GM19438 (cell line): ENCODE measurements around the gene FAM98B.

Experiments used
- ATAC-seq: cut with Tn5 transposase; IDR thresholded peaks from one replicate; pipeline ENCODE4 v1.9.1; 2021; ENCODE audit warnings: low read depth; ENCODE audit not compliant: unreplicated experiment

FAM98B gene

DNA sequence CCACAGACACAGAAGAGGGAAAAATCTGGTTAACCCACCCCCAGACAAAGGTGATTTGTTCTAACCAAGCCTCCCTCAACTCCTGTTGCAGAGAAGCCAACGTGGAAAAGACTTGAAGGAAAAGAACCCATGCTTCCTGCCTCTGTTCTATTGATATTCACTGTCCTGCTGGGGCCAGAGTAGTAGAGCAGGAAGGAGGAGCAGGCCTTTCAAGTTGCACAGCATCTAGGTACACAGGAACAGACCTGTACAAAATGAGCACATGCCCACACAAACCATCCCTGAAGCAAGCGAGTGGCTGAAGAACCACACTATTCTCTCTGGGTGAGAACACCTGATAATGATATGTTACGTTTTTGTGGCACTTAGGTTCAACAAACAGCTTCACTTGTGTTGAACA is 80.8 kb downstream of the FAM98B start:
- no peak for ATAC-seq

DNA sequence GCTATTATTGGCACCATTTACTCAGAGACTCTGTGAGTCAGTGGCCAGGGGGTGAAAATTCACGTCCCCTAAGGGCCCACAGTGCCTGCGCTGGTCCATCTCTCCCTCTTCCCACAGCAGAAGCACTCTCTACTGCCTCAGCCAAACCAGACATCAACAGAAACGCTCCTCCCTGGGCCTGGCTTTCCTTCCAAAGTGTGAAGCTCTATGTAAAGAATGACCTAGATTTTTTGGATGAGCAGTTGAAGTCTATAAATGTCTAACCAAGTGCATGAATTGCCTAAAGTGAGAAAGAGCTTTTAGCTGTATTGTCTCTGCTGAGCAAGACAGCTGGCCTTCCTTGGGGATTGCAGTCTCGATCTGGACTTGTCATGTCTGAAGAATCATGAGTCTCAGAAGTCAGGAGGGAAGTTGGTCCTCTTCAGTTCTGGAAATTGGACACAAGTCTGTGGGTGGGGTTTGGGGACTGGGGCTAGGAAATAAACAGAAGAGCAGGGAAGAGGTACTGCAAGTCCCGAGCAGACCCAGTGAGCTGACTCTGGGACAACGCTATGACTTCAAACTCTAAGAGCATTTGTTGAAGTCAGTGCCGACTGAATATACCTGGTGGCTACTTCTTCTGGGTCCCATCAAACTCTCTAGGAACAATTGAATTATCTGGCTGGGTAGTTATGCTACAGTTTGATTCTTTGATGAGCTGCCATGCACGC is 81.7 kb downstream of the FAM98B start:
- no peak for ATAC-seq

DNA sequence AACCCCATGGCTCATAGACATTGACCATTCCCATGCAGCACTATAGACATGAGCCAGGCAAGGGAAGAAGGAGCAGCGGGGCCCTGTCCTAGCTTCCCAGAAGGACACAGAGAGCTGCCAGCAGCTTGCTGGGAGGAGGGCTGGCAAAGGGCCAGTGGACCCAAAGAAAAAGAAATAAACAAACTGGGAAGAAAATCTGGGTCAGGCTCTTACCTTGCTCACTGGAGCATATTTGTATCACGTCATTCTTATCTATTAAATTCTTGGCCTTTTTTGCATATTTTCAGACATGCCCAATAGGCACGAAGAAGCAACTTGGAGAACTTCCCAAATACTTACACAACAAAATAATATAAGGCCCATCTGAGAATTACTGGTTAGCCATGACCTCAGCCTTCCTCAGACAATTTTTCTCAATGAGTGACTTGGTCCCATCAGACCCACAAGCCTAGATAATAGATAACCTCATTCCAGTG is 82.3 kb downstream of the FAM98B start:
- no peak for ATAC-seq
